HepG2 (cell line): Measurements from ENCODE around the gene RAB30. TPM values are rescaled to one million over a fixed set of nuclear protein-coding genes. Genes with fewer than 3 reads are reported as not detected.
A peak's percentile ranks its signal among the peaks of the same experiment; 100 is the strongest.

Experiments
- ATRX ChIP-seq: sonication (generic); formaldehyde crosslinking; IDR thresholded peaks from 2 replicates; pipeline ENCODE4 v1.4.0; 2020; ENCODE audit warnings: missing genetic modification reagents, borderline replicate concordance
- CENPT ChIP-seq: sonication (generic); formaldehyde crosslinking; IDR thresholded peaks from 2 replicates; pipeline ENCODE4 v1.8.0; 2022; ENCODE audit warnings: low read depth, mild to moderate bottlenecking, moderate library complexity, missing genetic modification reagents
- CHD2 ChIP-seq: IDR thresholded peaks from 2 replicates; pipeline ENCODE4 v1.6.1; 2011; ENCODE audit warnings: low read depth, low read length, improper control_type of control experiment
- DRAP1 ChIP-seq: IDR thresholded peaks from 2 replicates; pipeline ENCODE4 v1.6.1; 2016; ENCODE audit warnings: missing genetic modification reagents, missing compliant biosample characterization
- E2F2 ChIP-seq: sonication (generic); formaldehyde crosslinking; IDR thresholded peaks from 2 replicates; pipeline ENCODE4 v1.4.0; 2020; ENCODE audit warnings: missing genetic modification reagents, borderline replicate concordance
- HIC2 ChIP-seq: sonication (generic); formaldehyde crosslinking; IDR thresholded peaks from 2 replicates; pipeline ENCODE4 v1.9.0; 2022; ENCODE audit warnings: low read depth, missing genetic modification reagents
- HOMEZ ChIP-seq: IDR thresholded peaks from 2 replicates; pipeline ENCODE4 v1.6.1; 2016; ENCODE audit warnings: low read depth
- HOXA7 ChIP-seq: sonication (generic); formaldehyde crosslinking; IDR thresholded peaks from 2 replicates; pipeline ENCODE4 v1.8.1; 2022; ENCODE audit warnings: mild to moderate bottlenecking, missing genetic modification reagents, moderate library complexity
- HOXA9 ChIP-seq: sonication (generic); formaldehyde crosslinking; IDR thresholded peaks from 2 replicates; pipeline ENCODE4 v1.8.1; 2022; ENCODE audit warnings: missing genetic modification reagents, mild to moderate bottlenecking, moderate library complexity, borderline replicate concordance
- KDM2A ChIP-seq: sonication (generic); formaldehyde crosslinking; IDR thresholded peaks from 2 replicates; pipeline ENCODE4 v1.4.0; 2020; ENCODE audit warnings: low read depth, missing genetic modification reagents, borderline replicate concordance
- KLF15 ChIP-seq: sonication (generic); formaldehyde crosslinking; IDR thresholded peaks from 2 replicates; pipeline ENCODE4 v1.8.1; 2023; ENCODE audit warnings: borderline replicate concordance, mild to moderate bottlenecking, inconsistent platforms, missing genetic modification reagents, mixed read lengths
- MED13 ChIP-seq: sonication (generic); formaldehyde crosslinking; IDR thresholded peaks from 2 replicates; pipeline ENCODE4 v1.5.0; 2020; ENCODE audit warnings: missing genetic modification reagents
- RFXAP ChIP-seq: sonication (generic); formaldehyde crosslinking; IDR thresholded peaks from 2 replicates; pipeline ENCODE4 v1.4.0; 2020; ENCODE audit warnings: missing genetic modification reagents, borderline replicate concordance
- RXRA ChIP-seq: sonication (generic); formaldehyde crosslinking; IDR thresholded peaks from 2 replicates; pipeline ENCODE4 v1.5.1; 2020; ENCODE audit warnings: missing genetic modification reagents
- SETDB1 ChIP-seq: sonication (generic); formaldehyde crosslinking; IDR thresholded peaks from 2 replicates; pipeline ENCODE4 v1.5.1; 2020; ENCODE audit warnings: missing genetic modification reagents, mild to moderate bottlenecking, borderline replicate concordance
- SMAD3 ChIP-seq: sonication (generic); formaldehyde crosslinking; IDR thresholded peaks from 2 replicates; pipeline ENCODE4 v1.4.0; 2020; ENCODE audit warnings: missing genetic modification reagents
- SP5 ChIP-seq: IDR thresholded peaks from 2 replicates; pipeline ENCODE4 v1.6.1; 2016; ENCODE audit warnings: low read depth, borderline replicate concordance
- SRSF4 ChIP-seq: fragments of 200-400 bp; formaldehyde crosslinking; IDR thresholded peaks from one replicate; pipeline ENCODE4 v1.6.1; 2018; ENCODE audit warnings: mild to moderate bottlenecking, low read depth, low read length, moderate library complexity; ENCODE audit not compliant: poor library complexity, severe bottlenecking
- SYNCRIP ChIP-seq: fragments of 200-400 bp; formaldehyde crosslinking; IDR thresholded peaks from 2 replicates; pipeline ENCODE4 v1.6.1; 2018; ENCODE audit warnings: mild to moderate bottlenecking, low read depth, low read length; ENCODE audit not compliant: insufficient read depth
- ZBTB42 ChIP-seq: sonication (generic); formaldehyde crosslinking; IDR thresholded peaks from 2 replicates; pipeline ENCODE4 v1.5.0; 2020; ENCODE audit warnings: mild to moderate bottlenecking, missing genetic modification reagents
- ZNF143 ChIP-seq: sonication (generic); formaldehyde crosslinking; IDR thresholded peaks from 2 replicates; pipeline ENCODE4 v1.4.0; 2020; ENCODE audit warnings: missing genetic modification reagents
- ZNF30 ChIP-seq: sonication (generic); formaldehyde crosslinking; IDR thresholded peaks from 2 replicates; pipeline ENCODE4 v1.5.0; 2020; ENCODE audit warnings: mild to moderate bottlenecking, missing genetic modification reagents
- ZNF580 ChIP-seq: IDR thresholded peaks from 2 replicates; pipeline ENCODE4 v1.6.1; 2016; ENCODE audit warnings: low read depth, borderline replicate concordance
- ZNF597 ChIP-seq: sonication (generic); formaldehyde crosslinking; IDR thresholded peaks from 2 replicates; pipeline ENCODE4 v1.5.0; 2020; ENCODE audit warnings: missing genetic modification reagents
- polyA plus RNA-seq, 8 experiments: library from polyadenylated mRNA; depleted of rRNA in 3 of 8; stranded (reverse) in 7 of 8; unstranded in 1 of 8; fragments of >200 nt; fragmentation: Illumina TruSeq in 4 of 8; extraction: Trizol in 4 of 8; gene quantifications; 2 replicates each; pipeline versions ENCODE4 v1.2.1 to v1.2.3, GENCODE V29; 2011 to 2016; ENCODE audit warnings: low read depth in 4 of 8, missing spikeins in 1 of 8, mixed read lengths in 1 of 8; ENCODE audit not compliant: insufficient read depth in 1 of 8
- total RNA-seq, 5 experiments: library from RNA; depleted of rRNA; stranded (reverse); fragments of >200 nt; fragmentation: Illumina TruSeq; extraction: Trizol; gene quantifications; 2 replicates each; pipeline ENCODE4 v1.2.3, GENCODE V29; 2016; ENCODE audit warnings: low read depth in 1 of 5

The RAB30 gene
- total and polyA plus RNA-seq, 2 of the 13 experiments (the other 11 are each of a cell fraction or from before 2014, with no cell fraction given): 3.7 to 5.0 TPM

- TF ChIP-seq SRSF4: no peak
- peak; percentile 44 for TF ChIP-seq DRAP1 (CRISPR knock-in tag)
- no peak for TF ChIP-seq ZNF597 (CRISPR knock-in tag)
- TF ChIP-seq CHD2: no peak
- TF ChIP-seq ATRX (CRISPR knock-in tag): no peak
- 0 out of 2 replicates have a peak, but pooled peaks have one; percentile 29 for TF ChIP-seq SMAD3 (CRISPR knock-in tag)
- no peak for TF ChIP-seq ZNF580
- peak; percentile 99 for TF ChIP-seq SP5
- no peak for TF ChIP-seq HIC2
- TF ChIP-seq SYNCRIP: no peak
- TF ChIP-seq ZBTB42 (CRISPR knock-in tag): no peak
- TF ChIP-seq KLF15 (CRISPR knock-in tag): no peak
- TF ChIP-seq SETDB1 (CRISPR knock-in tag): no peak
- TF ChIP-seq HOMEZ (CRISPR knock-in tag): peak; percentile 67; the same call in 1 of the 2 replicates
- TF ChIP-seq ZNF143 (CRISPR knock-in tag): no peak
- no peak for TF ChIP-seq HOXA7 (CRISPR knock-in tag)
- no peak for TF ChIP-seq E2F2
- peak; percentile 95 for TF ChIP-seq RXRA (CRISPR knock-in tag)
- TF ChIP-seq CENPT (CRISPR knock-in tag): no peak
- peak; percentile 40; the same call in 1 of the 2 replicates for TF ChIP-seq KDM2A
- peak; percentile 70; the same call in 1 of the 2 replicates for TF ChIP-seq MED13 (CRISPR knock-in tag)
- no peak for TF ChIP-seq HOXA9 (CRISPR knock-in tag)
- peak; percentile 78 for TF ChIP-seq RFXAP (CRISPR knock-in tag)
- TF ChIP-seq ZNF30 (CRISPR knock-in tag): no peak
These were observed 63.7 kb downstream of the RAB30 start (continued) for GRCh38 chr11:83007909-83008580.
